Measurements from ENCODE around the gene DNAJC10.

The DNAJC10 gene

DNA sequence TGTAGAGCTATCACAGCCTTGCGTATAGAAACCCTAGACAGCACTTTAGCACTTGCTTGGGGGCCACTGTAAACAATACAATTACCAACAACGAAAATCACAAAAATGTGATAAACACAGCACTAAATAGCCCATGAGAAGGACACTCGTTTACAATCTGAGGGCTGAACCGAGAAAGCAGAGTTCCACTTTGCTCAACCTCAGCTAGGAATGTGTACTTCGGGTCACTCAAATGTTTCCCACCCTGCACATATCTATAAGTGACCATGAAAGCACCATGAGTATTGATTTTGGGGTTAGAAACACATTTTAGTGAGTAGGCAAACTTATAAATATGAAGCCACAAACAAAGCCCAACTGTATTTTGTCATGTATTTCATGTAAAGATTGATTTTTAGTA is 88.1 kb downstream of the DNAJC10 start:
- no peak for DNase-seq

DNA sequence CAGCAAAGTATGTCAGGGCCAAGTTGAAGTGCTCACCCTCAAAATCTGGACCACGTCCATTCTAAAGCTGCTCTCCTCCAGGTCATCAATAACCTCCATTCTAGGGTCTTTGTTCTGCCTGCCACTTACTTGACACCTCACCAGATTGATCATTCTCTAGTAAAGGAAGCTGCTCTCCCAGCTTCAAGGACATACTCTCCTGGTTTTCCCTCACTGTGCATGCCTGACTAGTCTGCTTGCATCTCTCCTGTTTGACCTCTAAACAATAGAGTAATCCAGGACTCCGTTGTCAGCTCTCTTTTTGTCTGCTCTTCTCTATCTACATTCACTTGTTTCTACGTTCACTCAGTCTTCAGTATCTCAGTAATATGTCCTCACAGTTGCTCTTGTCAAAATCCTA is 91.3 kb downstream of the DNAJC10 start:
- no peak for DNase-seq

DNA sequence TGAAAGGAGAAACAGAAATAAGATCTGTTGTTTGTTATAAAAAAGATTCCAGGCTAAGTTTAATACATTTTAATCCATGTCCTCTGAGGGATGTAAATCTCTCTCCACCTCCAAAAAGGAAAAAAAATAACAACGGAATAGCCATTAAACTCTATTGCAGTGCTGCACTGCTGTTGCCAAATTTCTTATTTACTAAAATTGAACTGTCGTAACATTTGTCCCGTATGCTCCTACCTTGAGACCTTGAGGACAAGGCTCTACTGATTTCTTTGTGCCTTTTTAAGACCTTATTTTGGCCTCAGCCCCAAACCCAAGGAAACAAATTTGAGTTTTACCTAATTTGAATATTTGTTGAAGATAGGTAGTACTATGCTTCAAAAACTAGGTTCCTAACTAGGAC is 94.0 kb downstream of the DNAJC10 start:
- DNase-seq = no peak

DNA sequence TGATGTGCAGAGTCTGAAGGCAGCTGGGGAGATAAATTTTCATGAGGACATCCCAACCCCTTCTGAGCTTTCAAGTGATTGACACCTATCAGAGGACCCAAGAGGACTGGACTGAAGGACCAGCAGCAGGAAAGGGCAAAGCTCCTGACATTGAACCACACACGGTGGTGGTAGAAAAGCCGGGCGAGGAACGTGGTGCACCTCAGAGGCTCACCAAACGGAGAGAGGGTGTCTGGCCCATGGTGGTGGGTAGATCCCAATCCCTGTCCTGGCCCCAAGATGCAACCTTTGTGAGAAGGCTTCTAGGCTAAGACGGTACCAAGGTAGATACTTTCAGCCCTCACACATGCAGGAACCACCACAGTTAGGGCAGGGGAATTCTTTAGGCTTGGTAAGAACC is 98.3 kb downstream of the DNAJC10 start:
- DNase-seq = no peak

DNA sequence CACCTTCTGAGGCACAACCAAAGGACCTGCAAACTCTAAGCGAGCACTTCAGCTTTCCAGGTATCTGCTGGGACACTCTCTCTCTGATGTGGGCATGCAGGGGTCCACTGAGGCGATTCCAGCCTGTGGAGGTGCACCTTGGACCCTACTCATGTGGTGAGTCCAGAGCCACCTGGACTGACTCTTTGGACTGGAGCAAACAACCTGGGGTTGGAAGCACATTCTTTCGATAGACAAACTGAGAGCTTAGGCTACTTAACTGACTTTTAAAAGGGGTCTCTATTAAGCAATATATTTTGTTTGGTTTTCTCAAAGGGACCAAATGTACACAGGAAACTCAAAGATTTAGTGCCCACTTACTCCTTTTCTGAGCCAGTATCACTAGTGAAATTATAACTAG is 98.7 kb downstream of the DNAJC10 start:
- no peak for DNase-seq

DNA sequence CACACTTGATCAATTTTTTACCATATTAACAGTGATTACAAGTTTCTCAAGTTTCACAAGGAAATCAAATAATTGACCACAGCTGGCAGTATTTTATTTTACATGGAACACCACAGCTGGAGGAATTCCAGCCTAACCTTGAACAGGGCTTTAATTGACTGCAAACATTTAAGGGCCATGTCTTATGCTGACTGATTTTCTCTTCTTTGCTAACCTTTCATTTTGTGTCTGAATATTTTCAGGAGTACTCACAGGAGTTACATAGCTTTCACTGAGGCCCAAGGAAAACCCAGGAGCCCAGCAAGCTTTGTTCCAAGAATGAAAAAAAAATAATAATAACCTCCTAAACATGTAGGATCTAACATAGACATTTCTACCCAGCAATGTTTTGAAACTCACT is 100.8 kb downstream of the DNAJC10 start:
- no peak for DNase-seq

DNA sequence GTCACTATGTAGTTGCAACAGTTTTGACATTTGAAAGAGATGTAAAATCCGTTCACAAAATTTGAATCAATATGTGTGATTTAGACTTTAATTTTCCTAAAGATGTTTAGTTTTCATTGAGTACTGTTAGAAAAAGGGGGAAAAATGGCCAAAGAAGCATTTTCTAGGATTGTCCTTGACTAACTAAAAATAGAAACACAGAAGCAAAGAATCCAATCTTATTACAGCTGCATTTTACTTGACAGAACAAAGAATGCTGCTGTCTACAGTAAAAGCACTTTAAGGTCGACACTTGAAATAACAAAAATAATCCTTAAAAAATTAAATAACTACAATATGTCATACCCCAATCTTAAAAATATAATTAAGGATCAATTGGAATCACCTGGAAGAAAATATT is 101.5 kb downstream of the DNAJC10 start:
- DNase-seq = no peak

DNA sequence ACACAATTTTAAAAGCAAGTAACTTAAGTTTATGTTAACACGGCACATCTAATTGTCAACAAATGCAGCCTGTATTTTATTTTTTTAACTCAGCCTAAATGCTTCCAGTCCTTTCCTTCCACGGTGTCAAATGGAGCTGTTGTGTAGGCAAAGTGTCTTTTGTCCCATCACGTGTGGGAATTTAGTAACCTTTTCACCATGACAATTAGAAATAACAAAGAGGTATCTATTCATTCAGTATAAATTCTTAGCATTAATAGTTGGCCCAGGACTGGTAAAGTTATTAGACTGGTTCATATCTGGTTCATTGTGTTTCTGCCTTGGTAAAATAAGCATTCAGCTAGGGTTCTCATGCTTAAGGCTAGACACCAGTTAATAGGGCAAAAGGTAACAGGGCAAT is 102.4 kb downstream of the DNAJC10 start:
- DNase-seq = no peak

DNA sequence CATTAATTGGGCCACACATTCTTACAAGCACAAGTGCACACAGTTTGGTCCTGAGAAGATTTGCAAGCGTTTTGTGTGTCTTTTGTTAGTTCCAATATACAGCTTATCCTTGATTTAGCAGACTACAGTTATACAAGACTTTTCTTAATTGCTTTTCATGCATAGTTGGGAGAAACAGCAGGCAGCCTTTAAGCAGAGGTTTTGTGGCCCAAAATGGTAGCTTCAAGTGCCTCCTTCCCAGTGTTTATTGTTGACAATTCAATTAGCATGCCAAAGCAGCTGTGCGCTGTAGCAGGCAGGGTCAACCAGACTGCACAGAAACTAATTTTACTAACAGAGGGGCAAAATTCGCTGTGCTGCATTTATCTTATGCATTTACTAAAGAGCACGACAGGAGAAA is 102.9 kb downstream of the DNAJC10 start:
- DNase-seq = no peak

DNA sequence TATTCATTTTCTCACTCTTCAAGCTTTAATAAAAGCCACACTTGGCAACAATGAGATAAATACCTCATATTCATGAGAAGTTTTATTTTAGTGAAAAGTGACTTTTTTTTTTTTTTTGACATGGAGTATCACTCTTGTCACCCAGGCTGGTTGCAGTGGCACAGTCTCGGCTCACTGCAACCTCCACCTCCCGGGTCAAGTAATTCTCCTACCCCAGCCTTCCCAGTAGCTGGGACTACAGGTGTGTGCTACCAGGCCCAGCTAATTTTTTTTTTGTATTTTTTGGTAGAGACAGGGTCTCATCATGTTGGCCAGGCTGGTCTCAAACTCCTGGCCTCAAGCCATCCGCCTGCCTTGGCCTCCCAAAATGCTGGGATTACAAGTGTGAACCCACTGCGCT is 103.4 kb downstream of the DNAJC10 start:
- no peak for DNase-seq

DNA sequence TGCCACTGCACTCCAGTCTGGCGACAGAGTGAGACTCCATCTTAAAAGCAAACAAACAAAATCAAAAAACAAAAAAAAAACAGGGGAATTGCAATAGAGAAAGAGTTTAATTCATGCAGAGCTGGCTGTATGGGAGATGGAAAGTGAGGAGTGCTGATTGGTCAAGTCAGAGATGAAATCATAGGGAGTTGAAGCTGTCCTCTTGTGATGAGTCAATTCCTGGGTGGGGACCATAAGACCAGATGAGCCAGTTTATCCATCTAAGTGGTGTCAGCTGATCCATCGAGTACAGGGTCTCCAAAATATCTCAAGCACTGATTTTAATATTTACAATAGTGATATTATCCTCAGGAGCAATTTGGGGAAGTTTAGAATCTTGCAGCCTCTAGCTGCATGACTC is 105.1 kb downstream of the DNAJC10 start:
- DNase-seq = no peak

DNA sequence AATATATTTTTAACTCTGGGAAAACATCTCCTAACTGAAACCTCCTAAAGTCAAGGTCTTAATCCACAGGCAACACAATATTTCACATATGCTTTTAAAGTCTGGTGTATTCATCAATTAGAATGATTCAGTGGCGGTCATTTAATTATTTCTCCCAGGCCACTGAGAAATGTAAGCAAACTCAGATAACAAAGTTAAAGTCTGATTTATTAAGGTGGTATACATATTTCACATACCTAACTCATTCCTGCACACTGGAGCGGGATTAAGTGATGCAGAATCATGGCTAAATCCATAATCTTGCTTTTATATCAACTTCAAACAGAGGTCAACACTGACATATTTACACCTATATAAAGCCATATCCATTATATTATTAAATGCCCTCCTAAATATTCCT is 106.7 kb downstream of the DNAJC10 start:
- no peak for DNase-seq

DNA sequence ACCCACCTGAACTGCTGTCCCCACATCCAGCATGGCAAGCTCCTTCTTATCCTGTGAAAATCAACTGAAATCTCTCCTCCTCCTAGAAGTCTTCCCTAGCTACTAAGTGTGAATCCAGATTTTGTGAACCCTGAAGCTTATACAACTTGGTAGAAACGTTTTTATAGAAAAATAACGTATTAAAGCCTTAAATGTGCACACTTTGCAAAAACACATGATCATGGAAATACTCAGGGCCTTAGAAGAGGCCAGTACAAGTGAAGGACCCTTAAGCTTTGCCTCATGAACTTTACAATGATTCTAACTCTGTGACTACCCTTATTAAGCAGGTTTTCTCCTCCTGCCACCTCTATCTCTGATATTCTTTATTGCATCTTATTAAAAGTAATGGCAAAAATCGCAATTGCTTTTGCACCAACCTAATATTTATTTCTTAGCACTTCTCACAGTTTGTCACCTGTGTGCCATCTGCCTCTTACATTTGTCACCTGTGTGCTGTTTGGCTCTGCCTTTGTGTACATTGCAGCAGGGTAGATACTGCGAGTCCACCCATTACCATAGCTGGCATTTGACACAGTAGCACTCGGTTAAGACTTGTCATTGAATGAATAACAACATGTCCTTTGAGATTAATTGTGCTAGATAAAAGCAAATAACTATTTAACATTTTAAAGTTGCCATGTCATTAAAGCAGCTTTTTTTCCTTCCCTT is 108.2 kb downstream of the DNAJC10 start:
- DNase-seq = no peak

DNA sequence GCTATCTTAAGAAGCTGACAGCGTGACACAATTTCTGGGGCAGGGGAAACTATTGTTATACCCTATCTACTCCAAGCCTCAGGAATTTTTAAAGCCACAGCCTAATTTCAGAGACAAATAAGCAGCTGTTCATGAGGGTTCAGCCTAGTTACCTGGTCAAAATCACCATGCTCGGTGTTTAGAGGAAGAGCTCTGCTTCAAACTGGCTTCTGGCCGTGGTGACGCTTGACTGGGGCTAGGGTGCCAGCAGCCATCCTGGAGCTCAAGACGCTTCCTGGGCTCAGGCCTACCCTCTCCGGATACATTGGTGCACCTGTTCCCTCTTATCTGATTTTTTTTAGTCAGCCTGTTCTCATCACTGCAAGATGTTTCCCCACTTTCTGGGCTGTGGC is 108.7 kb downstream of the DNAJC10 start:
- no peak for DNase-seq

DNA sequence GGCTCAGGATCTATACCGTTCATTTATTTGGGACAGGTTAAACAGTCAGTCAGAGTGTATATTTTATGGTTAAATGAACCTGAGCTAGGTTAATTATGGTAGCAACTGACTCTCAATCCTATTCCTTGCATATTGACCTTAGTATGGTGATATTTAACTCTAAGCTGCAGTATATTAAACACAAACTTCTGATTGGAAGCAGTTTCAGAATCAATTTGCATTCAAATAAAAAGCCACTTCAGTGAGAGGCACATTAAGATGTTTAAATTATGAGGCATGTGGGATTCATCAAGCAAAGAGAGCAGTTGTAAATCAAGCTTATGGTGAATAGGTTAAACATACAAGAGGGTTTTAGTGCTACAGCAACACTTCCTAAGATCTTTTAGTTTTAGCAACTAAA is 110.0 kb downstream of the DNAJC10 start:
- DNase-seq = peak; percentile 56

DNA sequence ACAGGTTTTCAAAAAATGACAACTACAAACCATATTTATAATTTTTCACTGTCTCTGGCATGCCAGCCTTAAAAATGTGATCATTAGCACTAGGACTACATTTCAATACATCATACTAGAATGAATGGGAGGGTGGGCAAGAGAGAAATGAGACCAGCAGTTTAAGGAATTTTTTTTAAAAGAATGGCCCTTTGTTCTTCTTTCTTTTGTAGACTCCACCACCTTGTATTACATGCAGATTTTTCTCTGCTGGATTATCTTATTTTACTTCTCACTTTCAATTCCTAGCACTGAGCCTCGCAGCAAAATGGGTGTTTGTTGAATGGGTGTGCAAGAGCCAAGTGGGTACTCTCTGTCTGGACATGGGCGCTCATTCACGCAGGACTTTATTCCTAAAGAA is 110.4 kb downstream of the DNAJC10 start:
- DNase-seq = no peak

DNA sequence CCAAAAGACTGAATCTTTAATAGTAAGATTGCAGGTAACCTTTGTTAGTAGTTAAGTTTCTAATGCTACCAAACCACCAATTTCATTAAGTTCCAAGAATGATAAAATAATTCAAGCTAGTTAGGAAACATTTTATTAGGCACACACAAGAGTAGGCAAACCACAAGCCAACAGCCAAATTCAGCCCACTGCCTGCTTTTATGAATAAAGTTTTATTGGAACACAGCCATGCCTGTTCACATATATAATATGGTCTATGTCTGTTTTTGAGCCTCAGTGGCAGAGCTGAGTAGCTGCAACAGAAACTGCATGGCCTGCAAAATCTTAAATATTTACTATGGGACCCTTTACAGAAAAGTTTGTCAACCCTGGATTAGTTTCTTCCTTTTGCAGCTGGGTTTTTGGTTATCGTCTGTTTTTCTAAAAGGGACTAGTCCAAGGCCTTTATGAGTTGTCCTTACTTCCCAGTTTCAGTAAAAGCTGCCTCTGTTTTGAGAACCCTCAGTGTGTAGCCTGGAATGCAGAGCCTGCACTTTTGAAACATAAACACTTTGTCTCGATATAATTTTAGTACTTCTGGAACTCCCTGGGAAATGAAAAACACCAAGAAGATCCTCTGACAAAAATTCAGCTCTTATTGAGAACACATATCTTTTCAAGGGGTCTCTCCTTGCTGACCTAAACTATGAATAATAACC is 111.3 kb downstream of the DNAJC10 start:
- no peak for DNase-seq

DNA sequence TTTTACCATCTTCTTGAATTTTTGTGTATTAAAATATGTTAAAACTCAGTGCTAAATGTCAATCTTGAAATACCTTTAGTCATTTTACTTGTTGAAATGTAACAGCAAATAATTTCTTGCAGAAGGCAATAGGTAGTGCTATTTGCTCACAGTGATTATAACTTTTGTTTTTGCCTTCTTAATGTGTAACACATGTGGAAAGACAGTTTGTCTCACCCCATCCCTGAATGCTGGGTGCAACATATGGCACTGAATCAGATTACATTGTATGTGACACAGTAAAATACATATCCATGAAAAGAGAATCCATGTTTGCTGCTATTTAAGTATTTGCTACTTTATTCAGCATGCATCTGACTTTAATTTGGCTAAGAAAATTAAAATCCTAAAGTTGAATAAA is 115.0 kb downstream of the DNAJC10 start:
- peak; percentile 85 for DNase-seq

DNA sequence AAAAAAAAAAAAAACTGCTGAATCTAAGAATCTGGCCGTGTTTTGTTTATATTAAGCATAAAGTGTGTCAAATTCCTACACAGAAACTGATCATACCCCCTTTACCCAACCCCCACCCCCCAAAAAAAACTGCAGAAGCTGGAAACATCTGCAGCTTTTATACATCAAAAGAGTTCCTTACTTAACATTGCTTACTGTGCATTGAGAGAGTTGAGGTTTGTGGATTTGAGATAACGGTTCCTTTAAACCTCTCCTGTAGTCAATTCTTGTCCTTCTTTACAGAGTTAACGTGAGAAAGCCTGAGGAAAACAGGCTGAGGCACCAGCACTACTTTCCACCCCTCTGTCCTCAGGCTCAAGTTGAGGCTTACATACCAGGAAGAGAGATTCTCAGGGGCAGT is 115.9 kb downstream of the DNAJC10 start:
- DNase-seq = no peak

DNA sequence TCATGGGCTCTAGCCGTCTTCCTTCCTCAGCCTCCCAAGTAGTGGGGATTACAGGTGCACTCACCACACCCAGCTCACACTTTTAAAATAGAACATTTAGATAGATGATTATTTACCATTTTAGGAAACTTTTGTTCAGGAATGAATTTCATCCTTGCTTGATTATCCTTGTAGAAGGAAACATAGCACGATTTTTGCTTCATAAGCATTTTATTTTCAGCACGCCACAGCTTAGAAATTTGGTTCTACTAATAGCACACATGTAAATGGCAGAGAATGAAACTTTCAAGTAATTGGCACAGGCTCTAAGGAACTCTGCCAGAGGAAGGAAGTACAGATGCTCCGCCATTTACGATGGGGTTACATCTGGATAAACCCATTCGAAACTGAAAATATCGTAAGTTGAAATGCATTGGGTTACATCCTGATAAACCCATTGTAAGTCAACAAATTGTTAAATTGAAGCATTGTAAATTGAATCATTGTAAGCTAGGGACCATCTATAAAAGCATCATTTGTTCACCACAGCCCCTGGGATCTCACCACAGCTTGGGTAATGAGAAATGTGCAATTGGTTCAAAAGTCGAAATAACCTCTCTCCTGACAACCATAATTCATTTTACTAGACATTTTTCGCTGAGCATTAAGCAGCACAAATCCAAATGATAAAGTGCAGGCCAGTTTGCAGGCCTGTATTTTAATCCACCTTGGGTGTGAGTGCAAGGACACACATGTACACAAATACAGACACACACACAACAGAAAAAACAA is 117.2 kb downstream of the DNAJC10 start:
- no peak for DNase-seq

DNA sequence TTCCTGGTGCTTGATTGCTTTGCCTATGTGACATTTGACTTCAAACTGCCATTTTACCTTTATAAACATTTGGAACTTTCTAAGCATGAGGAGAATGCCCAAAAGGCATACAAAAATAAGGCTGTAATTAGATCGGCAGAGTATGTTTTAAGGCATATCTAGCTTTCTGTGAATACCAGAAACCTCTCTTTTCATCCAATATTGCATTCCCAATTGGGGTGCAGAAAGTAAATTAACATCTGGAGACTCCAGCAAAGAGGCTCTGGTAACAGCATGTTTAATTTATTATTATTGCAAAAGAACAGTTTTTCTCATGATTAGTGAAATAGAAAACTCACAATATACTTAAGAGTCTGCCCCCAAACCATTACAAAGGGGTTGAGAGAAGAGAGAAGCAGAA is 118.2 kb downstream of the DNAJC10 start:
- no peak for DNase-seq

DNA sequence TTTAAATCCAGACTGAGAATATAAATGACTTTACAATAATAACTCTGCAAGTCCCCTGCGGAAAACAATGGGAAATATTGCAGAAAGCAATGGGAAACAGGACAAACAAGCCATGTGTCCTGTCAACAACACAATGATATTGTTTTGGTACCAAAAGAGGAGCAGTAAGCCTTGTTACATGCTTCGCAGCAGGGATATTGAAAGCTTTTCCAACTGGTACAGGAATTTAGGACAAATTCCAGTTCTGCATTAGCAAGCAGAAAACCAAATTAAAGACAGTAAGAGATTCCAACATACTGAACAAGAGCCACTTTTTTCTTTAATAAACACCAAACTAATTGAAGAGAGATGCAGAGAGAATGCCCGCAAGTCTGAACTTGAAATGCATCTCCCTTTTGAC is 120.4 kb downstream of the DNAJC10 start:
- no peak for DNase-seq

Data from NCI-H524 treated with DMSO at 0.1 percent for 48 hours (cell line).